ENCODE results near the gene ERMAP.

ERMAP gene

GRCh38 chr1:42832641-42833240 is 15.8 kb downstream of the ERMAP start:
- no peak for TF ChIP-seq CTCF (IDR thresholded peaks at IDR 0.05; ENCODE audit: control insufficient read depth, extremely low read depth, insufficient read depth)
- H3K4me3 ChIP-seq (ENCODE audit: low read depth, low read length) = no peak overlapping the region
- DNase-seq (ENCODE audit: low read depth) = no peak

- no peak overlapping the region for H3K4me3 ChIP-seq (ENCODE audit: low read depth, low read length)
- no peak for TF ChIP-seq CTCF (IDR thresholded peaks at IDR 0.05; ENCODE audit: control insufficient read depth, extremely low read depth, insufficient read depth)
- no peak for DNase-seq (ENCODE audit: low read depth)
These were observed 17.1 kb downstream of the ERMAP start for GRCh38 chr1:42833981-42834380.

DNA sequence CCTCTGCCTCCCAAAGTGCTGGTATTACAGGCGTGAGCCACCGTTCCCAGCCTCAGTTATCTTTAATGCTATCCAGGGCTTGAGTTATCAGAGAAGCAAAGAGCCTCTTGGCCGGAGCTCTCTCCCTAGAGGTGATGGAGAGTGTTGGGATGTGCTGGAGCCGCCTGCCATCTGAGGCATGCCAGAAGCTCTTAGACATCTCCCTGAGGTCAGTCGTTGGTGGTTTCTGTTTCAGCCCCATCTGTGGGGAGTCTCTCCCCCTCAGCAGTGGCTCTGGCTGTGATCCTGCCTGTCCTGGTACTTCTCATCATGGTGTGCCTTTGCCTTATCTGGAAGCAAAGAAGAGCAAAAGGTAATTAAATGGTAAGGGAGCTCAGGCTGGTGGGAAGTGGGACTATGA is 17.9 kb downstream of the ERMAP start:
- H3K4me3 ChIP-seq (ENCODE audit: low read depth, low read length) = no peak overlapping the region
- TF ChIP-seq CTCF (IDR thresholded peaks at IDR 0.05; ENCODE audit: control insufficient read depth, extremely low read depth, insufficient read depth) = no peak
- DNase-seq (ENCODE audit: low read depth) = no peak

- no peak overlapping the region for H3K4me3 ChIP-seq (ENCODE audit: low read depth, low read length)
- DNase-seq (ENCODE audit: low read depth) = no peak
- no peak for TF ChIP-seq CTCF (IDR thresholded peaks at IDR 0.05; ENCODE audit: control insufficient read depth, extremely low read depth, insufficient read depth)
These were observed 18.5 kb downstream of the ERMAP start for GRCh38 chr1:42835422-42835821.

DNA sequence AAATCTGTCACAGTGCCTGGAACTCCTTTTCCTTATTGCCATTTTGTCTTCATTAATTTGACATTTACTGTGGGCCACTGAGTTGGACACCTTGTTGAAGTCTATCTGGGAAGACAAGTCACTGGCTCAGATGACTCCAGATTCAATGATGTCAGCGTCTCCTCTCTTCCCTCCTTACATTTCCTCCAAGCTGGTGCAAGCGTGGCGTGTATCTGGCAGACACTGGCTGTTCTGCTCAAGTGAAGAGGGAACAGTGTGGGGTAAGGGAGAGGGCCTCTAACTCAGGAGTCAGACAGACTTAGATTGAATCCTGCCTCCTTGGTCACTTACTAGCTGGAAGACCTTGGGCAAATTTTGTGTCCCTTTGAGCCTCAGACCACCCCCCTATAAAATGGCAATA is 20.8 kb downstream of the ERMAP start:
- no peak for DNase-seq (ENCODE audit: low read depth)
- TF ChIP-seq CTCF (IDR thresholded peaks at IDR 0.05; ENCODE audit: control insufficient read depth, extremely low read depth, insufficient read depth) = no peak
- no peak overlapping the region for H3K4me3 ChIP-seq (ENCODE audit: low read depth, low read length)

DNA sequence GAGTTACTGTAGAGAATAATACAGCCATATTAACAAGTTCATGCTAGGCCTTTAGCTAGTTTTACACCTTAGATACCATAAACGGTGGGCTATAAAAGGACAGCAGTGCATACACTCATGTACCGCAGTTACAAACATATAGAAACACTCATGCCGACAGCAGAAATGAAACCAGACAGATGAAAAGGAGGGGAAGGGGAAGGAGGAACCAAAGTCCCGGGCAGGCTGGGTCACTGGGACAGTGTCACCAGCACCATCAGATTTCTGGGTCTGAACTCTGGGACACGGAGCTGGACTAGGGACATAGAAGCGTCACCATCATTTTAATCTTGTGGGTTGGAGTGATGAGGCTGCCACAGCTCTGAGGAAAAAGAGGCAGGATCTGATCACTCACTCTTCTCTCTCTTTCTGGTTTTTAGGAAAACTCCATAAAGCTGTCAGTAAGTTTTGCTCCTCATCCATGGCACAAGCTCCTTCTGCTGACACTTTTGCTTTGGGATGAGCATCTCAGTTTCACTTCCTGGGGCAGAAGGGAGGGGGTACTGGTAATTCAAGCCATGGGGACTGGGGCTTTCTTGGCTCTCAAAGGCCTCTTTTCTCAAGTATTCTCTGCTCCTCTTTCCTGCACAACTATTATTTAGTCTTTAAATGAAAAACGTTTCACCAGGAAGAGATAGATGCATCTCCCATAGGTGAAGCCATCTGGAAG is 21.7 kb downstream of the ERMAP start:
- H3K4me3 ChIP-seq (ENCODE audit: low read depth, low read length) = no peak overlapping the region
- DNase-seq (ENCODE audit: low read depth) = no peak
- TF ChIP-seq CTCF (IDR thresholded peaks at IDR 0.05; ENCODE audit: control insufficient read depth, extremely low read depth, insufficient read depth) = no peak

- DNase-seq (ENCODE audit: low read depth) = peak; percentile 96
- H3K4me3 ChIP-seq (ENCODE audit: low read depth, low read length) = no peak overlapping the region
- TF ChIP-seq CTCF (IDR thresholded peaks at IDR 0.05; ENCODE audit: control insufficient read depth, extremely low read depth, insufficient read depth) = no peak
These were observed 24.1 kb downstream of the ERMAP start for GRCh38 chr1:42841010-42841409.
